ENCODE measurements around the gene UBE2J2. TPM values are rescaled to one million over a fixed set of nuclear protein-coding genes. Genes with fewer than 3 reads are reported as not detected.

UBE2J2 gene
- total and polyA plus RNA-seq, 2 of the 13 experiments (the other 11 are each of a cell fraction or from before 2014, with no cell fraction given) = 25.4 to 29.4 TPM

GRCh38 chr1:1281533-1282321 is 8.1 kb upstream of the UBE2J2 start:
- Histone ChIP-seq H3K4me1 (ENCODE audit: insufficient read depth, low read length) (peaks cover 56% of the 10 kb centered on the region), H2AFZ (ENCODE audit: low read length) (no peak overlapping the region), H3K36me3 (replicated peaks in 1 of 2; ENCODE audit: control insufficient read depth in 1 of 2, insufficient read depth in 2 of 2, low read length in 2 of 2) (no peaks in the 10 kb centered on the region), H3K9me3 (ENCODE audit: low read length) (no peaks in the 10 kb centered on the region), H3K27ac (ENCODE audit: extremely low read length, insufficient read depth, low read length) (peak overlapping the region; percentile 73), H3K79me2 (ENCODE audit: insufficient read depth, low read length) (no peaks in the 10 kb centered on the region), H3K9ac (ENCODE audit: insufficient read depth, low read depth, low read length) (peak overlapping the region; percentile 48), H3K27me3 (ENCODE audit: control insufficient read depth in 1 of 2, insufficient read depth in 2 of 2, low read length in 2 of 2) (peaks cover 0 to 2% of the 10 kb centered on the region in 2 experiments; a peak in 1 of 5 replicates), H3K4me3 (replicated peaks in 1 of 3; ENCODE audit: insufficient read depth in 1 of 3, low read depth in 2 of 3, low read length in 3 of 3) (peak overlapping the region; percentile 21 to 59 (median 27); a peak in 5 of 6 replicates), H4K20me1 (ENCODE audit: insufficient read depth, low read length) (no peaks in the 10 kb centered on the region), H3K4me2 (ENCODE audit: low read depth, low read length) (peak overlapping the region; percentile 82)
- WGBS (ENCODE audit: low lambda C conversion rate) = 0% methylated on average over 5 of the region's 26 CpGs
- in situ Hi-C loops (cut with HindIII; ENCODE audit: extremely low pct_ligation_motif_present, low pct_unique_long_range_greater_than_20kb) (no loop called here), intact Hi-C loops (cut with micrococcal nuclease; ENCODE audit: unreplicated experiment) (no loop called here)
- ChIA-PET CTCF (ENCODE audit: low intra/inter-chr PET ratio, low total read pairs) (no interaction called here), POLR2A (interaction anchor here (1.0 to 1.5 kb wide), 5 partner anchors 8 to 157 kb away, joined by 3 to 7 read pairs (median 6); partner anchors contain the start of gene UBE2J2)
- peak; percentile 28 for FAIRE-seq
- peak; percentile 78 for ATAC-seq
- BruUV-seq (replicated peaks) = TSS peak; percentile 70
- peak; percentile 67 for DNase-seq (ENCODE audit: low spot score)
- TF ChIP-seq TAF1 (CRISPR knock-in tag; IDR thresholded peaks at IDR 0.05) (peak; percentile 51; the same call in 1 of the 2 replicates), CHCHD3 (CRISPR knock-in tag; IDR thresholded peaks at IDR 0.05) (no peak), RXRB (CRISPR knock-in tag; IDR thresholded peaks at IDR 0.05; ENCODE audit: borderline replicate concordance) (peak; percentile 54; the same call in 1 of the 2 replicates), PREB (CRISPR knock-in tag; IDR thresholded peaks at IDR 0.05) (0 out of 2 replicates have a peak, but pooled peaks have one; percentile 25), ZNF577 (CRISPR knock-in tag; IDR thresholded peaks at IDR 0.05; ENCODE audit: borderline replicate concordance, low read depth) (no peak), BATF2 (CRISPR knock-in tag; IDR thresholded peaks at IDR 0.05) (no peak), ZNF253 (CRISPR knock-in tag; IDR thresholded peaks at IDR 0.05; ENCODE audit: borderline replicate concordance) (no peak), ZFP36L1 (CRISPR knock-in tag; IDR thresholded peaks at IDR 0.05) (no peak), AGO2 (optimal IDR thresholded peaks at IDR 0.05; ENCODE audit: low read depth, low read length) (no peak), IKZF1 (IDR thresholded peaks at IDR 0.05) (no peak), IRF9 (CRISPR knock-in tag; IDR thresholded peaks at IDR 0.05; ENCODE audit: borderline replicate concordance) (no peak), GMEB2 (CRISPR knock-in tag; IDR thresholded peaks at IDR 0.05; ENCODE audit: low read depth) (no peak), KDM1A (CRISPR knock-in tag; IDR thresholded peaks at IDR 0.05) (peak; percentile 89), RNF2 (conservative IDR thresholded peaks at IDR 0.05; ENCODE audit: low read depth) (no peak), KMT2A (CRISPR knock-in tag; IDR thresholded peaks at IDR 0.05) (0 out of 2 replicates have a peak, but pooled peaks have one; percentile 19), JUN (CRISPR knock-in tag; IDR thresholded peaks at IDR 0.05) (no peak), TOPORS (CRISPR knock-in tag; IDR thresholded peaks at IDR 0.05) (no peak), TEF (CRISPR knock-in tag; IDR thresholded peaks at IDR 0.05) (no peak), FOSL1 (CRISPR knock-in tag; IDR thresholded peaks at IDR 0.05; ENCODE audit: borderline replicate concordance) (no peak), RAD21 (CRISPR knock-in tag; IDR thresholded peaks at IDR 0.05) (no peak)

All from HepG2 (cell line).